Measurements from ENCODE around the gene SYT7.

Gene SYT7

DNA sequence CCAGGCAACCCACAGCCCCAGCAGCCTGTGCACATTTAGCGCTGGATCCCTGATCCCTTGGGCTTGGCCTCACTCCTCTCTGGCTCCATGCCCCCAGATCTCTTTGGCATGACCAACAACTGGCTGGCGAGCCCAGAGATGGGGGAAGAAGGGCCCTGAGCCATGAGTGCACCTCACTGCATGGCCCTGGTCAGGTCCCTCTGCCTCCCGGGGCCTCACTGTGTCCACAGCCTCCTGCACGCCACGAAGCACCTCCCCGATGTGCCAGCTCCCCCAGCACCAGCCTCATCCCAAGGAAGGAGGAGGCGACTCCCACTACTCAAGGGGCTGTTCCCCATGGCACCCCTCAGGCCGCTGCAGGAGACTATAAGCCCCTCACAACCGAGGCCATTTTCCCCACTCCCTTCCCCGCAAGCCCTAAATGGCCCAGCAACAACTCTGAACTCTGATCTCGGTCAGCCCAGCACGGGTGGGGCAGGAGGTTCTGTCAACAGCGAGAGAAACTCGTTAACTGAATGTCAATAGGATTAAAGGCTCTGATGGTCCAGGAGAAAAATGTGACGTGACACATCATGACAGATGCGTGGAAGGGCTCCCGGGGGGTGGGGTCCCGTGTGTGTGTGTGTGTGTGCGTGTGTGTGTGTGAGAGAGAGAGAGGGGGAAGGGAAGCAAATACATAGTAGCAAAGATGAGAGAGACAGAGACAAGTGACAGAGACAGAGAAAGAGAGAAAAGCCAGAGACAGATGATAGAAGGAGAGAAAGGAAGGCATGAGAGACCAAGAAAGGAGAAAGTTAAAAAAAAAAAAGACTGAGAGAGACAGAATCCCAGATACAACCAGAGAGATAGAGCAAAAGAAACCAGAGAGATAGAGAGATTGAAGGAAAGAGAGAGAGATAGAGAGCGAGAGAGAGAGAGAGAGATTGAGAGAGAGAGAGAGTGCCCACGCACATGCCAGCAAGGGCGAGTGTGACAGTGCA, 28.4 kb upstream of the SYT7 start:
- DNase-seq (ENCODE audit: low spot score), result no peak

GRCh38 chr11:61607920-61608599, 27.2 kb upstream of the SYT7 start:
- no peak for DNase-seq (ENCODE audit: low spot score)

GRCh38 chr11:61607426-61607825, 26.6 kb upstream of the SYT7 start:
- no peak for DNase-seq (ENCODE audit: low spot score)

DNA sequence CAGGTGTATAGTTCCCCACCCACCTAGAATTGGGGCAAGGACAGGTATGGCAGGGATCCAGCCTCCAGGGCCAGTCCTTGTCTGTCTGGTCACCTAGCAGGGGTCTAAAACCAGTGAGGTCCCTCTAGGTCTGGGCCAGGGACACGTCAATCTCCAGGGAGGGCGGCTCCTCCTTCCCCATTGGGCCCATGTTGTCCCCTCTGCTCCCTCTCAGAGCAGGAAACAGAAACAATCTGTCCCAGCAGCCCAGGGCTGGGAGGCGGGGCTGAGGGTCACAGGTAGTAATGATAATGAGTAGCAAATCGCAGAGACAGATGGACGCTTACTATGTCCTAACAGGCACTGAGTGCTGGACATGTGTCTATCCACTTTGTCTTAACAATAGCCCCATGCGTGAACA, 22.8 kb upstream of the SYT7 start:
- no peak for DNase-seq (ENCODE audit: low spot score)

GRCh38 chr11:61602775-61603569, 22.1 kb upstream of the SYT7 start:
- peak; percentile 48 for DNase-seq (ENCODE audit: low spot score)

DNA sequence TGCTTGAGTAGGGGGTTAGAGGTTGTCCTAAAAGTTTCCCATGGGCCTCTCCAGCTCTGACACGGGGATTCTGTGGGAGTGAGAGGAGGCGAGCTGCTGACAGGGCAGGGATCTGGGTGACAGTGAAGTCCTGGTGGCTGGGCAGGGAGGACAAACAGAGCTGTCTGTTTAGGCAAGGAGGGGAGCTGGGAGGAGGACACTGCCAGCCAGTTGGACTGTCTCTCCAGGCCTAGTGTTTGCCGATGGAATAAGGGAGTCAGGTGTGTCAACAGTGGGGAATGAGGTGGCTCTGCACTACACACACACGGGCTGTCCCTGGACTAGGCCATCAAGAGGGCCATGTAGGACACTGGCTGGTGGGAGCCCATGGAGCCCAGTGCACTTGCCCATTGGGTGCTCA, 20.6 kb upstream of the SYT7 start:
- DNase-seq (ENCODE audit: low spot score), result no peak

GRCh38 chr11:61599968-61600710, 19.3 kb upstream of the SYT7 start:
- no peak for DNase-seq (ENCODE audit: low spot score)

GRCh38 chr11:61598886-61599868, 18.3 kb upstream of the SYT7 start:
- DNase-seq (ENCODE audit: low spot score), result peak; percentile 86

DNA sequence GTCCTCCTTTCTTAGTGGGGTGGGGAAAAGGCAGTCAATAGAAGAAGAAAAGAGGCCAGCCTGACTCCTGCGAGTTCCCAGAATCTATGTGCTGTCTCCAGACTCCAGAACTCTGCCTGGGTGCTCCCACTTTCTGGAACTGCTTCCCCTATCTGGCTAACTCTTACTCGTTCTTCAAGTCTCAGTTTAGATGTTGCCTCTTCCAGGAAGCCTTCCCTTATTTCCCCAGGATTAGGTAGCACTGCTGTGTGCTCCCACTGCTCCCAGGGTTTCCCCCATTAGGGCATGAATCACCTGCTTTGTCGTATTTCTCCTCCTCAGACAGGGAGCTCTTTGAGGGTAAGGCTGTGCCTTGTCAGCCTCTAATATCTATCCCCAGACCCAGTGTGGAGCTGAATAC, 17.5 kb upstream of the SYT7 start:
- DNase-seq (ENCODE audit: low spot score), result no peak

- DNase-seq (ENCODE audit: low spot score), result no peak
Measured at GRCh38 chr11:61596990-61597389, 16.1 kb upstream of the SYT7 start.

DNA sequence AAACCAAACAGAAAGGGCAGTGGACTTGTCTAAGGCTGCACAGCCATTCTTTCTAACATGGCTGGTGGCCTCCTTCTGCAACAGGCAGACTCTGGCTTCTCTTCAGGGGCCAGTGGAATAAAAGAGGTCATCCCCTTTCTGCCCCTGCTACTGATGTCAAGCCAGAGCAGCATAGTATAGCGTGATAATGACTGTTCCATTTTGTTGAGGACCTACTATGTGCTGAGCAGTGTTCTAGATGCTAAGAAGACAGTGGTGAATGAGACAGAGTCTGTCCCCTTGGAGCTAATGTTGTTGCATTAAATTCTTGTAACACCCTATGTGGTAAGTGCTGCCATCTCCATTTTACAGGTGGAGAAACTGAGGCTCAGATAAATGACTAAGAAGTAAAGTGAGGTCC, 15.7 kb upstream of the SYT7 start:
- no peak for DNase-seq (ENCODE audit: low spot score)

DNA sequence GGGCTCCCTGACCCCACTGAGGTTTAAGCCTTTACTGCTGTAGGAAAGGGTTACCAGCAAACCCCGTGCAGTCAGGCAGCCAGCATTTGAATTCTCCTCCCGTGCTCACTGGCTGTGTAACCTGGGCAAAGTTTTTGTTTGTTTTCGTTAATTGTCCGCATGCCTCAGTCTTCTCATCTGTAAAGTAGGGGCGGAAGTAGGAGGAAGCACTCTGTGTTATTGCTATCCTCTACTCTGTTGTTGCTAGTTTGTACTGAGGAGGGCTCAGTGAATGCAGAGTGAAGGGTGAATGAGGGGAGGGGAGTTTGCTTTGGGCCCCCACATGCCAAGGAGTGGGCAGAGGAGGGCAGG, 14.0 kb upstream of the SYT7 start:
- no peak for DNase-seq (ENCODE audit: low spot score)

GRCh38 chr11:61593151-61593550, 12.3 kb upstream of the SYT7 start:
- no peak for DNase-seq (ENCODE audit: low spot score)

GRCh38 chr11:61592176-61592575, 11.3 kb upstream of the SYT7 start:
- DNase-seq (ENCODE audit: low spot score), result no peak

DNA sequence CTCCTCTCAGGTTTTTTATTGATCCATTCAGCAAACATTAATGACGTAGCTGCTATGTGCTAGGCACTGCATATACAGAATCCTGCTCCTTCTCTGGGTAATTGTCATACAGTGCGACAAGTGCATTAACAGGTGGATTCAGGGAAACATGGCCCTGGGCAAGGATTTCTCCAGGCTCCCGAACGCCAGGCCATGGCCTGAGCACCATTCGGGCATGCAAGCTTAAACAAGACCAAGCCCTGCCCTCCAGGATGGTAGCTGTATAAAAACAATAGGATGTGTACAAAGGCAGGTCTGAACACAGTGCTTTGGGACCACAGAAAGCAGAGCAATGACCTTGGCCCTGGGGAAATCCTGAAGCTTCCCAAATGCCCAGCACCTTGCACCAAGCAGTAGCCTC, 9.1 kb upstream of the SYT7 start:
- DNase-seq (ENCODE audit: low spot score), result no peak

- no peak for DNase-seq (ENCODE audit: low spot score)
Measured at GRCh38 chr11:61588728-61589191, 7.9 kb upstream of the SYT7 start.

- peak; percentile 70 for DNase-seq (ENCODE audit: low spot score)
Measured at GRCh38 chr11:61587951-61588727, 7.3 kb upstream of the SYT7 start.

DNA sequence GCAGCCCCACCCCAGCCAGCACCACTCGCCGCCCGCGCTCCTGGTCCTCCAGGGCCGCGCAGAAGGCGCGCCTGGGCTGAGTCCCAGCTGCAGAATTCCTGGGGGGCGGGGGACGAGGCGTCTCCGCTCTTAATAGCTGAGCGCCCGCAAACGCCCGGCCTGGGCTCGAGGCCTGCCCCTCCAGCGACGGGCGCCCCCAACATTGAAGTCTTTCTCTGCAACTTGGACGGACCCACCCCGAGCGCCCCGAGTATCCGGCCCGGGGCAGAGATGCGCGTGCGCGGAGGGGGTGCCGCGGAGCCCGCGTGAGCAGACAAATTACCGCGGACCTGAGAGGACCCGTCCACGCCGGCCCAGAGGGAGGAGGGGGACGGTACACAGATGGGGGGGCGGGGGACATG, 6.7 kb upstream of the SYT7 start:
- DNase-seq (ENCODE audit: low spot score), result peak; percentile 79

- DNase-seq (ENCODE audit: low spot score), result no peak
Measured at GRCh38 chr11:61586792-61587430, 6.0 kb upstream of the SYT7 start.
